ENCODE measurements around the gene PON1. TPM values are rescaled to one million over a fixed set of nuclear protein-coding genes. Genes with fewer than 3 reads are reported as not detected.

PON1 gene
- total RNA-seq, 4 donors from 2014 or later = 0.52 to 1.4 TPM; not detected in 2

GRCh38 chr7:95321720-95322119, 2.6 kb downstream of the PON1 start:
- H3K4me3 ChIP-seq (ENCODE audit: low read depth, poor library complexity, severe bottlenecking) = no peak overlapping the region
- intact Hi-C loops (cut with DNase I; ENCODE audit: low total_unique reads) = no loop called here
- 67 to 77% methylated on average over 1 of the region's 1 CpG for WGBS, 2 donors
- DNase-seq (ENCODE audit: low spot score in 2 of 2) = no peak
- TF ChIP-seq POLR2A (IDR thresholded peaks at IDR 0.05) = no peak
- TF ChIP-seq, protein P1, sequence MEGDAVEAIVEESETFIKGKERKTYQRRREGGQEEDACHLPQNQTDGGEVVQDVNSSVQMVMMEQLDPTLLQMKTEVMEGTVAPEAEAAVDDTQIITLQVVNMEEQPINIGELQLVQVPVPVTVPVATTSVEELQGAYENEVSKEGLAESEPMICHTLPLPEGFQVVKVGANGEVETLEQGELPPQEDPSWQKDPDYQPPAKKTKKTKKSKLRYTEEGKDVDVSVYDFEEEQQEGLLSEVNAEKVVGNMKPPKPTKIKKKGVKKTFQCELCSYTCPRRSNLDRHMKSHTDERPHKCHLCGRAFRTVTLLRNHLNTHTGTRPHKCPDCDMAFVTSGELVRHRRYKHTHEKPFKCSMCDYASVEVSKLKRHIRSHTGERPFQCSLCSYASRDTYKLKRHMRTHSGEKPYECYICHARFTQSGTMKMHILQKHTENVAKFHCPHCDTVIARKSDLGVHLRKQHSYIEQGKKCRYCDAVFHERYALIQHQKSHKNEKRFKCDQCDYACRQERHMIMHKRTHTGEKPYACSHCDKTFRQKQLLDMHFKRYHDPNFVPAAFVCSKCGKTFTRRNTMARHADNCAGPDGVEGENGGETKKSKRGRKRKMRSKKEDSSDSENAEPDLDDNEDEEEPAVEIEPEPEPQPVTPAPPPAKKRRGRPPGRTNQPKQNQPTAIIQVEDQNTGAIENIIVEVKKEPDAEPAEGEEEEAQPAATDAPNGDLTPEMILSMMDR (IDR thresholded peaks at IDR 0.05) = no peak

GRCh38 chr7:95320651-95321050, 3.7 kb downstream of the PON1 start:
- WGBS, 2 donors = 100% methylated on average over 1 of the region's 1 CpG
- TF ChIP-seq, protein P1 (IDR thresholded peaks at IDR 0.05) = no peak
- no peak for TF ChIP-seq POLR2A (IDR thresholded peaks at IDR 0.05)
- DNase-seq (ENCODE audit: low spot score in 2 of 2) = no peak
- no peak overlapping the region for H3K4me3 ChIP-seq (ENCODE audit: low read depth, poor library complexity, severe bottlenecking)
- intact Hi-C loops (cut with DNase I; ENCODE audit: low total_unique reads) = no loop called here

- TF ChIP-seq POLR2A (IDR thresholded peaks at IDR 0.05) = no peak
- TF ChIP-seq, protein P1 (IDR thresholded peaks at IDR 0.05) = no peak
- 89 to 100% methylated on average over 1 of the region's 1 CpG for WGBS, 2 donors
- no peak overlapping the region for H3K4me3 ChIP-seq (ENCODE audit: low read depth, poor library complexity, severe bottlenecking)
- intact Hi-C loops (cut with DNase I; ENCODE audit: low total_unique reads) = no loop called here
- DNase-seq (ENCODE audit: low spot score in 2 of 2) = no peak
Observed at GRCh38 chr7:95319570-95319969, 4.8 kb downstream of the PON1 start.

- no peak for DNase-seq (ENCODE audit: low spot score in 2 of 2)
- no peak overlapping the region for H3K4me3 ChIP-seq (ENCODE audit: low read depth, poor library complexity, severe bottlenecking)
- no peak for TF ChIP-seq POLR2A (IDR thresholded peaks at IDR 0.05)
- TF ChIP-seq, protein P1 (IDR thresholded peaks at IDR 0.05) = no peak
- intact Hi-C loops (cut with DNase I; ENCODE audit: low total_unique reads) = no loop called here
- 81 to 85% methylated on average over 8 of the region's 8 CpGs for WGBS, 2 donors
Observed at GRCh38 chr7:95318501-95319100, 5.7 kb downstream of the PON1 start.

GRCh38 chr7:95317966-95318365, 6.4 kb downstream of the PON1 start:
- no peak for TF ChIP-seq POLR2A (IDR thresholded peaks at IDR 0.05)
- TF ChIP-seq, protein P1 (IDR thresholded peaks at IDR 0.05) = no peak
- no peak overlapping the region for H3K4me3 ChIP-seq (ENCODE audit: low read depth, poor library complexity, severe bottlenecking)
- 83% methylated on average over 3 of the region's 3 CpGs for WGBS, 2 donors
- no peak for DNase-seq (ENCODE audit: low spot score in 2 of 2)
- intact Hi-C loops (cut with DNase I; ENCODE audit: low total_unique reads) = no loop called here

DNA sequence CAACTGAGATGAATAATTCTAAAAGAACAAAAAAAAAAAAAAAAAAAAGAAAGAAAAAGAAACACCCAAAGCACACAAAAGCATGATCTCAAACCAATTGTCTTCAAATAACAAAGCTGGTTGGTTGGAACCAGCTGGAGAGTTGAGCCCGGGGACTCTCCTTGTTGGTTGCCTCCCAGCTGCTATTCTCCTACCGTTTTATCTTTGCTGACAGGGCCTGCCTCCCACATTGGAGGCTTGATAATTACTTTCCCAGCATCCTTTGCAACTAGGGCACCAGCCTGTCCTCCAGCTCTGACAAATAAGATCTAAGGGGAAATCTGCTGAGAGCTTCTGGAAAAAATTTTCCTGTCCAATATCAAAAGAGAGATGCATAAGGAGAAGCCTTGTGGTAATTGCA, 6.8 kb downstream of the PON1 start:
- intact Hi-C loops (cut with DNase I; ENCODE audit: low total_unique reads) = no loop called here
- WGBS, 2 donors = 38 to 41% methylated on average over 2 of the region's 2 CpGs
- no peak for DNase-seq (ENCODE audit: low spot score in 2 of 2)
- TF ChIP-seq POLR2A (IDR thresholded peaks at IDR 0.05) = no peak
- TF ChIP-seq, protein P1 (IDR thresholded peaks at IDR 0.05) = no peak
- no peak overlapping the region for H3K4me3 ChIP-seq (ENCODE audit: low read depth, poor library complexity, severe bottlenecking)

Measured in lower leg skin (tissue), 4 donors.